H1 (cell line): ENCODE results near the gene IL16.

Source experiments
- CTCF ChIP-seq, 3 experiments: IDR thresholded peaks; 1 replicate in 2 of 3; 2 replicates in 1 of 3; pipeline versions ENCODE4 v1.5.1 to v1.6.1; 2011; ENCODE audit warnings: low read length in 3 of 3, mild to moderate bottlenecking in 3 of 3, inconsistent platforms in 2 of 3, low read depth in 1 of 3, moderate library complexity in 1 of 3; ENCODE audit not compliant: insufficient read depth in 1 of 3; ENCODE audit errors: control extremely low read depth in 1 of 3
- EP300 ChIP-seq, 2 experiments: IDR thresholded peaks; 1 replicate in 1 of 2; 2 replicates in 1 of 2; pipeline ENCODE4 v1.6.1; 2011 to 2012; ENCODE audit warnings: low read depth in 2 of 2, low read length in 2 of 2, mild to moderate bottlenecking in 2 of 2, borderline replicate concordance in 1 of 2, inconsistent platforms in 1 of 2, moderate library complexity in 1 of 2
- EZH2 ChIP-seq: fragments of 200-600 bp; sonication (generic); IDR thresholded peaks from 2 replicates; pipeline ENCODE4 v1.7.1; 2012; ENCODE audit warnings: low read depth, mild to moderate bottlenecking, moderate library complexity, low read length, inconsistent platforms; ENCODE audit not compliant: severe bottlenecking
- PHF8 ChIP-seq: fragments of 200-600 bp; sonication (generic); conservative IDR thresholded peaks from 2 replicates; pipeline ENCODE4 v1.7.1; 2012; ENCODE audit warnings: low read depth, mild to moderate bottlenecking, inconsistent platforms, low read length, moderate library complexity
- RAD21 ChIP-seq, 2 experiments: IDR thresholded peaks in 1 of 2; conservative IDR thresholded peaks in 1 of 2; 2 replicates each; pipeline ENCODE4 v1.6.1; 2011; ENCODE audit warnings: low read depth in 2 of 2, low read length in 2 of 2, improper control_type of control experiment in 1 of 2, inconsistent platforms in 1 of 2, mild to moderate bottlenecking in 1 of 2, moderate library complexity in 1 of 2
- TAF7 ChIP-seq: optimal IDR thresholded peaks from 2 replicates; pipeline ENCODE3; 2011; ENCODE audit warnings: low read depth, mild to moderate bottlenecking, inconsistent platforms, low read length, moderate library complexity, borderline replicate concordance

- TF ChIP-seq EP300 (IDR thresholded peaks at IDR 0.05; ENCODE audit: borderline replicate concordance in 1 of 2, low read depth in 2 of 2, low read length in 2 of 2), result no peak
- no peak for TF ChIP-seq PHF8
- no peak for TF ChIP-seq CTCF (IDR thresholded peaks at IDR 0.05; ENCODE audit: control extremely low read depth in 1 of 3, insufficient read depth in 1 of 3, low read depth in 1 of 3, low read length in 3 of 3)
- no peak for TF ChIP-seq RAD21 (IDR thresholded peaks at IDR 0.05 in 1 of 2, conservative IDR thresholded peaks at IDR 0.05 in 1 of 2; ENCODE audit: low read depth in 2 of 2, low read length in 2 of 2)
- no peak for TF ChIP-seq EZH2
- no peak for TF ChIP-seq TAF7
Measured at GRCh38 chr15:81160312-81161159, 36.1 kb upstream of the IL16 start.
